GM21825 (cell line): Measurements from ENCODE around the gene HRG.

Experiments
- ATAC-seq: cut with Tn5 transposase; IDR thresholded peaks from one replicate; pipeline ENCODE4 v1.9.1; 2021; ENCODE audit warnings: mild to moderate bottlenecking, moderate library complexity; ENCODE audit not compliant: unreplicated experiment

Gene HRG

GRCh38 chr3:186637686-186638085 lies 28.1 kb upstream of the HRG start:
- ATAC-seq = no peak

GRCh38 chr3:186638259-186638658 lies 27.6 kb upstream of the HRG start:
- no peak for ATAC-seq

DNA sequence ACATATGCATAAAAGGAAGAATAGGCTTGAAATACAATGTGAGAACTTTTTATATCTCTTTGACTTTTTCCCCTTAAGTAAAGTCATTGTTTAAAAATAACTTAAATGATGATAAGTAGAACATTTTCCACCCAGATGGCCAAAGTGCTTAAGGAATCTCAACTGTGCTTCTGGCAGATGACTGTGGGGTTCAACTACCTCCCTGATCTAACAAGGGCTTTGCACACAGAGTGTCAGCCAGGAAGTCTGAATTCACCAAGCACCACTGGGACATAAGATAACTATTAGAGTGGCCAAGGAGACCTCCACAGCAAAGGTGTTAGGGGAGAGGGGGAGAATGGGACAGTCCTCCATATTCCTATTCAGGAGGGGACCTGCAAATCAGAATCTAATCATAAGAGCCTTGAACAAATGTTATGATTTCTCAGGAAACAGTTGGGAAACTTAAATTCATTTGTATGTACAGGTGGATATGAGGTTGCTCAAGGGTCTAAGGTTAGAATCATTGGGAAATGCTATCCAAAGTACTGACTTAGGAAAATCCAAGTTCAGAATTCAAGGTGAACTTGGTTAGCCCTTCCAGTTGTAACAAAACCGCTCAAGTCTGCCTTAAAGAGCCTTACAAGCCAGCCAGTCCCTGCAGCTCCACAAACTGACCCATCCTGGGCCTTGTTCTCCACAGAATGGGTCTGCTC lies 25.9 kb upstream of the HRG start, which contains the start of gene FETUB:
FETUB (plus strand) TSS at position 622 of the 695 bp plus-strand sequence; CDS start at position 684, 62 bp downstream.
- ATAC-seq = no peak

DNA sequence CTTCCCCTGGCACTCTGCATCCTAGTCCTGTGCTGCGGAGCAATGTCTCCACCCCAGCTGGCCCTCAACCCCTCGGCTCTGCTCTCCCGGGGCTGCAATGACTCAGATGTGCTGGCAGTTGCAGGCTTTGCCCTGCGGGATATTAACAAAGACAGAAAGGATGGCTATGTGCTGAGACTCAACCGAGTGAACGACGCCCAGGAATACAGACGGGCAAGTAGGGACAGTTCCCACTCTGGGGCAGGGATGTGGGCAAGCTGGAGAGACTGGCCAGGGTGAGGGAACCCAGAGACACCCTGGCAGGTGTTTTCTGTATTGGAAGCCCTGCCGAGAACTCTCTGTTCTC lies 25.4 kb upstream of the HRG start:
- ATAC-seq = no peak

DNA sequence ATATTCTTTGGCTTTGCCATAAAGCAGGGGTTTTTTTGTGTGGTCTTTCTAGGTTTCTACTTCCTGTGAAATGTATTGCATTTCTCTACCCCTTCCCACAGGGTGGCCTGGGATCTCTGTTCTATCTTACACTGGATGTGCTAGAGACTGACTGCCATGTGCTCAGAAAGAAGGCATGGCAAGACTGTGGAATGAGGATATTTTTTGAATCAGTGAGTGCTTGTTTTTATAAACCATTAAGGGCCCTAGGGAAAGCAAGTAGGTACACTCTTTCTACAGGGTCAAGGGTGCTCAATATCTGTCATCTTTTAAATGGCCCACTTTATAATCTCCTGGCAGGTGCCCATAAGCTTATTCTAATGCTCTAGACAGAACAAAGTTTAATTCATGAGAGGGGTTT lies 24.9 kb upstream of the HRG start:
- ATAC-seq = no peak

DNA sequence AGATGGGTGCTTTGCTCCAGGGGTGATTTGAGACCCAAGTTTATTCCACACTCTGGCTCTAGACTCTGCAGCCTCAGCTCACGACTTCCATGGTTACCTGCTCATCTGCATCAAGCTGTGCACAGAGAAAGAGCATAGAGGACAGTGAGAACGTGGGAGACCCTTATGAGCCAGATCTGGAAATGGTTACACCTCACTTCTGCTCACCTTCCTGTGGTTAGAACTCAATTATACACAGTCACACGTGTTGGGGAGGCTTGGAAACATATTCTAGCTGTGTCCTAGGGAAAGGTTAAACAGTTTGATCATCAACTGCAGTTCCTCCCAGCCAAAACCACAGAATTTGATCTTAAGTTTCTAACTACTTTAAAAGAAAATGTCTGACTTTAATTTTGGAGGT lies 23.8 kb upstream of the HRG start:
- ATAC-seq = no peak

- ATAC-seq = no peak
Observed at GRCh38 chr3:186643493-186643892, 22.3 kb upstream of the HRG start.

- ATAC-seq = no peak
Observed at GRCh38 chr3:186644683-186645082, 21.1 kb upstream of the HRG start.

- ATAC-seq = no peak
Observed at GRCh38 chr3:186646106-186646505, 19.7 kb upstream of the HRG start.

- ATAC-seq = no peak
Observed at GRCh38 chr3:186646841-186647240, 19.0 kb upstream of the HRG start.

DNA sequence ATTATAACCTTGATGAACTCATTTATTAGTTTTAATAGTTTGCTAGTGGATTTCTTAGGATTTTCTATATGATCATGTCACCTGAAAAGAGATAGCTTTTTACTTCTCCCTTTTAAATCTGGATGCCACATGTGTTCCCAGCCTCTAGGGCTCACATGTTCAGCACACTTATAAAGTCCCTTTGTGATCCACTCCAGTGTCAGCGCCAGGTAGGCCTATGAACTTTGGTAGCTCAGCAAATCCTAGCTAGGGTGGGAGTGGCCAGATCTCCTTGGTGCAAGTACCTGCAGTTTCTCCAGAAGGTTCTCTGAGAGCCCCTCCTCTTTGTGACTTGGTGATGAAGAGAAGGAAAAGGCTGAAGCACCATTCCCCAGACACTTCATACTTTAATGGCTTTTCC lies 17.0 kb upstream of the HRG start:
- ATAC-seq = no peak

GRCh38 chr3:186651678-186652215 lies 14.1 kb upstream of the HRG start:
- no peak for ATAC-seq

DNA sequence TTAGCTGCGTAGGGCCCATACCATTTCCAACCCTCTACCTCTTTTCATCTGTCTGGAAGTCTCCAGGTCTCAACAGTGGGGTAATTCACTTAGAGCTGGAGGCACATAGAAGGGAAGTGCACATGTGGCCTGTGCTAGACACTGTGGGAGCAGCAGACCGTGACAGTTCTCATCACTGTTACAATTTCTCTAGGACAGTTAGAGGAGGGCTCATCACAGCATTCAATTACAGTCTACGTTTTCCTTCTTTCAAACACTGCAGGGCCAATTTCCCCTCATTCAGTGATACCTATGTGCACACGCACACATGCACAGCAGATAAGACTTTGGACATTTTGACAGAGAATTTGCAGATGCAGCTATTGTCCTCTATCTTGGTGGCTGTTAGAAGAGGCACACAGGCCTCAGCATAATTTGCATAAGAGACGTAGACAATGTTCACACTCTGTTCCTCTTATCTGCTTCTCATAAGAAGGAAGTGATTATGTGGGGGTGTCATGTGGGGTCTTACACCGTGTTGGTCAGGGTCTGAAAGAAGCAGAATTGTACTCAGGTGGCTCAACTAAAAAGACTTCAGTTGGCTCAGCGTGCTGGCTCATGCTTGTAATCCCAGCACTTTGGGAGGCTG lies 12.6 kb upstream of the HRG start:
- peak; percentile 95 for ATAC-seq

DNA sequence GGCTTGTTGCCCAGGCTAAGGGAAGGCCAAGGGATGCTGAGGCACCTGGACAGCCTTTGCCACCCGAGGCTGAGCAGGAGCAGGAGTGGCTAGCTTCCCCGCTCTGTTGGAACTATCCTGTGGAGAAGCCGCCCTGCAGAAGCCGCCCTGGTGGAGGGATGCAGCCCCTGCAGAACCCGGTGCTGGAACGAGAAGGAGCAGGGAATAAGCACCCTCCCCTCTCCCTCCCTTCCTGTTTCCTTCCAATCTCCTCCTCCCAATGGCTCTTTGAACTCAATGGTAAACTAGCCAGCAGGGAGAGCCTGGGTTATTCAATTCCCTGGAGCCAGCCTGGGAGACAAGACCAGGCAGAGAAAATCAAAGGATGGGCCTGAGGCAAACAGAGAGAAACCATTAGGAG lies 11.8 kb upstream of the HRG start:
- ATAC-seq = no peak

DNA sequence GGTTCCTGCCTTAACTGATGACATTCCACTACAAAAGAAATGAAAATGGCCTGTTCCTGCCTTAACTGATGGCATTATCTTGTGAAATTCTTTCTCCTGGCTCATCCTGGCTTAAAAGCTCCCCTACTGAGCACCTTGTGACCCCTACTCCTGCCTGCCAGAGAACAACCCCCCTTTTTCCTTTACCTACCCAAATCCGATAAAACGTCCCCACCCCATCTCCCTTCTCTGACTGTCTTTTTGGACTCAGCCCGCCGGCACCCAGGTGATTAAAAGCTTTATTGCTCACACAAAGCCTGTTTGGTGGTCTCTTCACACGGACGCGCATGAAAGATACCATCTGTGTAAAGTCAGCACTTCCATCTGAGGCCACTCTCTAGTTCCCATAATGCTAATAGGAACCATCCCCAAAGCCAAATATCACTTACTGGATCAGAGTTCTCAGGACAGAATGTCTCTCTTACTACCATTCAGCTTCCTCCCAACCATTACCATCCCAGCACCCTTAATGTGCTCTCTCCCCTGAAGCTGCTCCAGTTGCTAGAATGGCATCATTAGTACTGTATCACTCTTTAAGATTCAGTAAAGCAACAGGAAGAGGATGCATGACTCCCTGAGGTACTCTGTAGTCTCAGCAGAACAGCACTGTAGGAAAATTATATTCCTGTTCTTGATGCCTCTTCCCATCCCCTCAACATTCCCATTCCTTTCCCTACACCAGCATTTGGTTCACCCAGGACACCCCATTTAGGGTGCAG lies 2.3 kb upstream of the HRG start:
- no peak for ATAC-seq

- ATAC-seq = no peak
Observed at GRCh38 chr3:186664119-186664495, 1.7 kb upstream of the HRG start.

- no peak for ATAC-seq
Observed at GRCh38 chr3:186664506-186664905, 1.3 kb upstream of the HRG start.

GRCh38 chr3:186668426-186668825 lies 2.6 kb downstream of the HRG start:
- ATAC-seq = no peak

DNA sequence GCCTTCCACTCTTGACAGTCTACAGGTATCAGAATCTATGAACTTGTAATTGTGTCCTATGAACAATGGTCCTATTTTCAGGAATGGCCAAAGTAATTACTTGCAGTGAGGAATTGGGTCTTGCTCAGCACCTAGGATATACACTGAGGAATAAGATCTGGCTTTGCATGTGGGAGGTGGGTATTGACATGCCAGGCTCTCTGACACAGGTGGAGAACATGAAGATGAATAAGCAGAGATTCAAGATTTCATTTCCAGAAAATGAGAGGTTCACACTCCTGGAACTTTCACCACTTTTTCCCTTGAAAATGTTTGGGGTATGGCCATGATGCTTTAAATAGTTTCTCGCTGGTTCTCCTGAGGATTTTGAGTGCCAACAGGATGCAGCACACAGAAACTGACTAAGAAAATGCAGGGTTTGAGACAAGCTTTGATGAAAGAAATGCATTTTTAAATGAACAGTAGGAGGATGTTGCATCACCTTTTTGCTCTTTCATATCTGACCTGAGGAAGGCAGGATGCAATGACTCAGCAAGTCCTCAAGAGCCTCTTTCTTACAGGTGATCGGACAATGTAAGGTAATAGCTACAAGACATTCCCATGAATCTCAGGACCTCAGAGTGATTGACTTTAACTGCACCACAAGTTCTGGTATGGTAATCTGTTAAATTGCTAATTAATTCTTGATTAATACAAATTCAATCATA lies 3.7 kb downstream of the HRG start:
- ATAC-seq = no peak

- no peak for ATAC-seq
Observed at GRCh38 chr3:186670155-186670554, 4.3 kb downstream of the HRG start.

DNA sequence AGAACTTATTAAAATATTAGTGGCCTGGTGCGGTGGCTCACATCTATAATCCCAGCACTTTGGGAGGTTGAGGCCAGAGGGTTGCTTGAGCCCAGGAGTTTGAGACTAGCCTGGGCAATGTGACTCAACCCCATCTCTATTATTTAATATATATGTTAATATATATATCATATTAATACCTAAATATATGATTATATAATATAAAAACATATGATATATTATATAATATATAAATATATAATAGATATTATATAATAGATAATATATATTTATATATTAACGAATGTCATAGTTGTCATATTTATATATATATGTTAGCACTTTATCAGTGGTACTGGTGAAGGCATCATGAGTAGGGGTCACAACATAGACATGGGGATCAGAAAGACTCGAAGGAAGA lies 5.2 kb downstream of the HRG start:
- no peak for ATAC-seq
